ENCODE data around the gene C20orf173.
"Not testable (repeated sequence)": the region's sequence is repeated elsewhere in the genome, so short reads cannot be mapped to it uniquely, and the experiment has no call there.

C20orf173 gene

GRCh38 chr20:35560105-35560511, 30.7 kb upstream of the C20orf173 start:
- H3K4me3 ChIP-seq (replicated peaks in 1 of 2; ENCODE audit: low read depth in 2 of 2, low read length in 2 of 2) = no peak overlapping the region
- no peak for DNase-seq (ENCODE audit: low read depth in 2 of 2)
- TF ChIP-seq, protein P1, sequence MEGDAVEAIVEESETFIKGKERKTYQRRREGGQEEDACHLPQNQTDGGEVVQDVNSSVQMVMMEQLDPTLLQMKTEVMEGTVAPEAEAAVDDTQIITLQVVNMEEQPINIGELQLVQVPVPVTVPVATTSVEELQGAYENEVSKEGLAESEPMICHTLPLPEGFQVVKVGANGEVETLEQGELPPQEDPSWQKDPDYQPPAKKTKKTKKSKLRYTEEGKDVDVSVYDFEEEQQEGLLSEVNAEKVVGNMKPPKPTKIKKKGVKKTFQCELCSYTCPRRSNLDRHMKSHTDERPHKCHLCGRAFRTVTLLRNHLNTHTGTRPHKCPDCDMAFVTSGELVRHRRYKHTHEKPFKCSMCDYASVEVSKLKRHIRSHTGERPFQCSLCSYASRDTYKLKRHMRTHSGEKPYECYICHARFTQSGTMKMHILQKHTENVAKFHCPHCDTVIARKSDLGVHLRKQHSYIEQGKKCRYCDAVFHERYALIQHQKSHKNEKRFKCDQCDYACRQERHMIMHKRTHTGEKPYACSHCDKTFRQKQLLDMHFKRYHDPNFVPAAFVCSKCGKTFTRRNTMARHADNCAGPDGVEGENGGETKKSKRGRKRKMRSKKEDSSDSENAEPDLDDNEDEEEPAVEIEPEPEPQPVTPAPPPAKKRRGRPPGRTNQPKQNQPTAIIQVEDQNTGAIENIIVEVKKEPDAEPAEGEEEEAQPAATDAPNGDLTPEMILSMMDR (IDR thresholded peaks at IDR 0.05; ENCODE audit: low read depth, low read length) = no peak

- no peak overlapping the region for H3K4me3 ChIP-seq (replicated peaks in 1 of 2; ENCODE audit: low read depth in 2 of 2, low read length in 2 of 2)
- TF ChIP-seq, protein P1 (IDR thresholded peaks at IDR 0.05; ENCODE audit: low read depth, low read length) = no peak
- DNase-seq (ENCODE audit: low read depth in 2 of 2) = no peak
These were observed 29.7 kb upstream of the C20orf173 start for GRCh38 chr20:35559042-35559693.

GRCh38 chr20:35558451-35558850, 29.0 kb upstream of the C20orf173 start:
- TF ChIP-seq, protein P1 (IDR thresholded peaks at IDR 0.05; ENCODE audit: low read depth, low read length) = no peak
- DNase-seq (ENCODE audit: low read depth in 2 of 2) = no peak
- H3K4me3 ChIP-seq (replicated peaks in 1 of 2; ENCODE audit: low read depth in 2 of 2, low read length in 2 of 2) = no peak overlapping the region

DNA sequence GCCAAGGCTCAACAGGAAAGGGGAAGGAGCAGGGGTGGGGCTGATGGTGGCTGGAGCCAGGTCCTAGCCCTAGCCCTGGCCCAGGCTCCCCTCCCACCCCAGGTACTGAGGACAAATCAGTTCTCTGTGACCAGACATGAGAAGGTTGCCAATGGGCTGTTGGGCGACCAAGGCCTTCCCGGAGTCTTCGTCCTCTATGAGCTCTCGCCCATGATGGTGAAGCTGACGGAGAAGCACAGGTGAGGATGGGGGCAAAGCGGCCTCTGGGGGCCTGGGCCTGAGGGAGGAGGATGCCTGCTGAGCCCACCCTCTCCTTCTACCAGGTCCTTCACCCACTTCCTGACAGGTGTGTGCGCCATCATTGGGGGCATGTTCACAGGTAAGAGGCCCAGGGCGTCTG, 27.4 kb upstream of the C20orf173 start:
- TF ChIP-seq, protein P1 (IDR thresholded peaks at IDR 0.05; ENCODE audit: low read depth, low read length) = no peak
- no peak overlapping the region for H3K4me3 ChIP-seq (replicated peaks in 1 of 2; ENCODE audit: low read depth in 2 of 2, low read length in 2 of 2)
- DNase-seq (ENCODE audit: low read depth in 2 of 2) = no peak

DNA sequence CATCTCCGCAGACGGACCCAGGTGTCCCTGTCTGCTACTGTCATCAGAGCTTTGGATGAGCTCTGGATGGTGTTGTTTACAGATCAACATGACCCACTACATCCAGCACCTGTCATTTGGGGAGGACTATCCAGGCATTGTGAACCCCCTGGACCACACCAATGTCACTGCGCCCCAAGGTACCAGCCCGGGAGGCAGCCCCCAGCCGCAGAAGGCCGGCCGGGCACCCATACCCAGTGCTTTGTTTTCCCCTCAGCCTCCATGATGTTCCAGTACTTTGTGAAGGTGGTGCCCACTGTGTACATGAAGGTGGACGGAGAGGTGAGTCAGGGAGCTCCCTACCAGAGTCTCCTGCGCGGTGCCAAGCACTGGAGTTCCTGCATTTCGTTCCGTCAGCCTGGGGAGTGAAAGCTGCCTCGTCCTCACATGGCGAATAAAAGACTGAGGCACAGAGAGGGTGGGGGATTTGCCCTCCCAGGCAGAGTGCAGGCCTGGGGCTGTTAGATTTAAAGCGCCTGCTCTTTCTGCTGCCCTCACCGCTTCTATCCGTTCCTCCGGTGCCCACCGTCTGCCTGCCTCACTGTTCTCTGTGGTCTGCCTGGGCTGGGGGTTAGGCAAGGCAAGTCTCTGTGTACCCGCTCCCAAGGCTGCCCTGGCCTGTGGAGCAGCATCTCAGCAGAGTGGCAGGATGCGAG, 26.6 kb upstream of the C20orf173 start:
- TF ChIP-seq, protein P1 (IDR thresholded peaks at IDR 0.05; ENCODE audit: low read depth, low read length) = no peak
- DNase-seq (ENCODE audit: low read depth in 2 of 2) = no peak
- H3K4me3 ChIP-seq (replicated peaks in 1 of 2; ENCODE audit: low read depth in 2 of 2, low read length in 2 of 2) = no peak overlapping the region

- H3K4me3 ChIP-seq (replicated peaks in 1 of 2; ENCODE audit: low read depth in 2 of 2, low read length in 2 of 2) = not testable (repeated sequence)
- peak in 1 of 2 donors; percentile 20 for DNase-seq (ENCODE audit: low read depth in 2 of 2)
These were observed 26.0 kb upstream of the C20orf173 start for GRCh38 chr20:35555461-35555860.

- TF ChIP-seq, protein P1 (IDR thresholded peaks at IDR 0.05; ENCODE audit: low read depth, low read length) = no peak
- DNase-seq (ENCODE audit: low read depth in 2 of 2) = no peak
- no peak overlapping the region for H3K4me3 ChIP-seq (replicated peaks in 1 of 2; ENCODE audit: low read depth in 2 of 2, low read length in 2 of 2)
These were observed 23.5 kb upstream of the C20orf173 start for GRCh38 chr20:35552914-35553313.

Measured in cardiac fibroblast (primary cell).